SK-N-SH treated with all-trans-retinoic acid at 6 μM for 48 hours (cell line): Measurements from ENCODE around the gene USP33.
"Not testable (repeated sequence)": the region's sequence is repeated elsewhere in the genome, so short reads cannot be mapped to it uniquely, and the experiment has no call there.

Experiments used
- ATAC-seq: fragments of 200-7000 bp; cut with Tn5 transposase; 3 replicates; pipeline ENCODE4 v1.9.1; 2020; ENCODE audit warnings: mild to moderate bottlenecking, moderate library complexity
- ARNTL ChIP-seq: fragments of 450-650 bp; formaldehyde crosslinking; IDR thresholded peaks from 2 replicates; pipeline ENCODE4 v1.5.0; 2020; ENCODE audit warnings: low read depth, mild to moderate bottlenecking, moderate library complexity, borderline replicate concordance
- BACH2 ChIP-seq: fragments of 250-450 bp; sonication (Bioruptor Pico); IDR thresholded peaks from 2 replicates; pipeline ENCODE4 v1.9.0; 2021; ENCODE audit warnings: mild to moderate bottlenecking, borderline replicate concordance
- CSDC2 ChIP-seq: fragments of 250-450 bp; sonication (Bioruptor Pico); IDR thresholded peaks from 2 replicates; pipeline ENCODE4 v1.5.0; 2020; ENCODE audit warnings: mild to moderate bottlenecking, moderate library complexity
- GLIS3 ChIP-seq: fragments of 250-450 bp; sonication (Bioruptor Pico); IDR thresholded peaks from 2 replicates; pipeline ENCODE4 v1.5.0; 2020; ENCODE audit warnings: mild to moderate bottlenecking, moderate library complexity
- ISL1 ChIP-seq: fragments of 250-450 bp; sonication (Bioruptor Pico); IDR thresholded peaks from 2 replicates; pipeline ENCODE4 v2.1.2; 2022; ENCODE audit warnings: mild to moderate bottlenecking, moderate library complexity
- OSR1 ChIP-seq: fragments of 250-450 bp; sonication (Bioruptor Pico); IDR thresholded peaks from 2 replicates; pipeline ENCODE4 v1.8.0; 2022; ENCODE audit warnings: moderate library complexity, mild to moderate bottlenecking, inconsistent platforms
- PPARA ChIP-seq: fragments of 250-450 bp; sonication (Bioruptor Pico); IDR thresholded peaks from 2 replicates; pipeline ENCODE4 v1.5.0; 2020; ENCODE audit warnings: mild to moderate bottlenecking, borderline replicate concordance
- RARB ChIP-seq: fragments of 250-450 bp; sonication (Bioruptor Pico); IDR thresholded peaks from 2 replicates; pipeline ENCODE4 v1.8.0; 2021; ENCODE audit warnings: mild to moderate bottlenecking, moderate library complexity
- SNAI2 ChIP-seq: fragments of 250-450 bp; sonication (Bioruptor Pico); IDR thresholded peaks from 2 replicates; pipeline ENCODE4 v1.5.0; 2020; ENCODE audit warnings: mild to moderate bottlenecking, moderate library complexity
- TCF4 ChIP-seq: fragments of 250-450 bp; sonication (Bioruptor Pico); IDR thresholded peaks from 2 replicates; pipeline ENCODE4 v1.8.0; 2021; ENCODE audit warnings: mild to moderate bottlenecking, moderate library complexity, borderline replicate concordance
- TOX ChIP-seq: fragments of 250-450 bp; sonication (Bioruptor Pico); IDR thresholded peaks from 2 replicates; pipeline ENCODE4 v1.8.0; 2021; ENCODE audit warnings: mild to moderate bottlenecking, moderate library complexity, borderline replicate concordance
- ZC3H10 ChIP-seq: fragments of 250-450 bp; sonication (Bioruptor Pico); IDR thresholded peaks from 2 replicates; pipeline ENCODE4 v1.5.1; 2021; ENCODE audit warnings: mild to moderate bottlenecking, moderate library complexity
- ZFP3 ChIP-seq: fragments of 250-450 bp; sonication (Bioruptor Pico); IDR thresholded peaks from 2 replicates; pipeline ENCODE4 v1.5.0; 2020; ENCODE audit warnings: mild to moderate bottlenecking, moderate library complexity
- ZFP30 ChIP-seq: fragments of 450-650 bp; formaldehyde crosslinking; IDR thresholded peaks from 2 replicates; pipeline ENCODE4 v1.5.0; 2022; ENCODE audit warnings: mild to moderate bottlenecking, moderate library complexity
- ZNF565 ChIP-seq: fragments of 450-650 bp; formaldehyde crosslinking; conservative IDR thresholded peaks from 2 replicates; pipeline ENCODE4 v1.5.0; 2020; ENCODE audit warnings: low read depth, mild to moderate bottlenecking, moderate library complexity
- ZNF70 ChIP-seq: fragments of 450-650 bp; formaldehyde crosslinking; IDR thresholded peaks from 2 replicates; pipeline ENCODE4 v1.5.0; 2020; ENCODE audit warnings: mild to moderate bottlenecking, moderate library complexity
- TF ChIP-seq, protein P1 (sequence below): fragments of 250-450 bp; sonication (Bioruptor Pico); IDR thresholded peaks from 2 replicates; pipeline ENCODE4 v1.5.1; 2021; ENCODE audit warnings: mild to moderate bottlenecking, moderate library complexity
- TF ChIP-seq, protein P2 (sequence below): fragments of 250-450 bp; sonication (Bioruptor Pico); IDR thresholded peaks from 2 replicates; pipeline ENCODE4 v1.5.0; 2020; ENCODE audit warnings: mild to moderate bottlenecking, moderate library complexity
- TF ChIP-seq, protein P3 (sequence below): fragments of 250-450 bp; sonication (Bioruptor Pico); IDR thresholded peaks from 2 replicates; pipeline ENCODE4 v1.5.1; 2020; ENCODE audit warnings: low read depth, mild to moderate bottlenecking, moderate library complexity
- TF ChIP-seq, protein P4 (sequence below): fragments of 250-450 bp; sonication (Bioruptor Pico); IDR thresholded peaks from 2 replicates; pipeline ENCODE4 v1.8.0; 2020; ENCODE audit warnings: mild to moderate bottlenecking, moderate library complexity, borderline replicate concordance

The USP33 gene

DNA sequence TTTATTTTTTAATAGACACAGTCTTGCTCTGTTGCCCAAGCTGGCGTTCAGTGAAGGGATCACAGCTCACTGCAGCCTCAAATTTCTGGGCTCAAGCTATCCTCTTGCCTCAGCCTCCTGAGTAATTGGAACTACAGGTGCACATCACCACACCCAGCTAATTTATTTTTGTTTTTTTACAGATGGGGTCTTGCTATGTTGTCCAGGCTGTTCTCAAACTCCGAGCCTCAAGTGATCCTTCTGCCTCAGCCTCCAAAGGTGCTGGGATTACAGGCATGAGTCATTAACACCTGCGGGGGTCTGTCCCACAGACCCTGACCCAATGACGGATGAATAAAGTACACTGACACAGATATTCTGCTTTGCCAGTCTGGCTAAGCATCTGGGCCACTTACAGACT is 43.6 kb downstream of the USP33 start (continued):
- TF ChIP-seq, protein P1, sequence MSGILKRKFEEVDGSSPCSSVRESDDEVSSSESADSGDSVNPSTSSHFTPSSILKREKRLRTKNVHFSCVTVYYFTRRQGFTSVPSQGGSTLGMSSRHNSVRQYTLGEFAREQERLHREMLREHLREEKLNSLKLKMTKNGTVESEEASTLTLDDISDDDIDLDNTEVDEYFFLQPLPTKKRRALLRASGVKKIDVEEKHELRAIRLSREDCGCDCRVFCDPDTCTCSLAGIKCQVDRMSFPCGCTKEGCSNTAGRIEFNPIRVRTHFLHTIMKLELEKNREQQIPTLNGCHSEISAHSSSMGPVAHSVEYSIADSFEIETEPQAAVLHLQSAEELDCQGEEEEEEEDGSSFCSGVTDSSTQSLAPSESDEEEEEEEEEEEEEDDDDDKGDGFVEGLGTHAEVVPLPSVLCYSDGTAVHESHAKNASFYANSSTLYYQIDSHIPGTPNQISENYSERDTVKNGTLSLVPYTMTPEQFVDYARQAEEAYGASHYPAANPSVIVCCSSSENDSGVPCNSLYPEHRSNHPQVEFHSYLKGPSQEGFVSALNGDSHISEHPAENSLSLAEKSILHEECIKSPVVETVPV = no peak
- TF ChIP-seq CSDC2 (CRISPR knock-in tag) = no peak
- TF ChIP-seq, all 23 proteins: peak for 0

DNA sequence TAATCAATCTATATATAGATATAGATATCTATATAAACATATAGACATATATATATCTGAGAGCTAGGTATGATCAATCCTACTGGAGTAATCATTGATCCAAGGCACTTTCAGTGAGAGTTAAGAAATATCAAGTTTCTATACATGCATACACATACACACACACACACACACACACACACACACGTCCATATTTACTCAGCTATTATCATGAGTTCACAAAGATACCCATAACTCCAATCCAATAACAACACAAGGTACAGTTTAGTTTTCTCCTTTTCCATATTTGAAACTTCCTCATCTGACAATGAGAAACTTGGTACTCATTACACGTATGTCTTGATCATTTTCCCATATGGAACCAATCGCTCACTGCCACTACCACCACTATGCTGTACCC is 49.9 kb downstream of the USP33 start:
- ATAC-seq = no peak
- TF ChIP-seq ZNF70 (CRISPR knock-in tag) (no peak), ARNTL (no peak), ZFP3 (CRISPR knock-in tag) (no peak), ZNF565 (no peak), BACH2 (CRISPR knock-in tag) (no peak)
- TF ChIP-seq, protein P1 = no peak
- TF ChIP-seq, all 23 proteins: peak for 0

DNA sequence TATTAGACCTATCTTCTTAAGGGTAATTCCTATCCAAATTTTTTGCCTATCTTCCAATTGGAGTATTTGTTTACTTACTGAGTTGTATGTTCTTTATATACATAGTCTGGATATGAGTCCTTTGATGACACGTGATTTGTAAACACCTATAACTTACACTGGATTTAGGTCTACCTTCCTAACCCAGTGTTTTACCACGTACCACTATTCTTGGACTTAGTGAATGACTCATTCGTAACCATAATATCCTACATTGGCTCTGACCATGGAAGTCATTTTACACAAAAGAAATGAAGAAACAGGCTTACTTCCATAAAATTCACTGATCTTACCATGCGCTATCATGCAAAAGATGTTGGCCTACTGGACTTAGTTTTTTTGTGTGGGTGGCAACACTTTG is 53.3 kb downstream of the USP33 start:
- no peak for TF ChIP-seq ARNTL
- no peak for TF ChIP-seq GLIS3 (CRISPR knock-in tag)
- no peak for TF ChIP-seq BACH2 (CRISPR knock-in tag)
- TF ChIP-seq ZC3H10 (CRISPR knock-in tag) = no peak
- TF ChIP-seq CSDC2 (CRISPR knock-in tag) = no peak
- TF ChIP-seq, protein P2, sequence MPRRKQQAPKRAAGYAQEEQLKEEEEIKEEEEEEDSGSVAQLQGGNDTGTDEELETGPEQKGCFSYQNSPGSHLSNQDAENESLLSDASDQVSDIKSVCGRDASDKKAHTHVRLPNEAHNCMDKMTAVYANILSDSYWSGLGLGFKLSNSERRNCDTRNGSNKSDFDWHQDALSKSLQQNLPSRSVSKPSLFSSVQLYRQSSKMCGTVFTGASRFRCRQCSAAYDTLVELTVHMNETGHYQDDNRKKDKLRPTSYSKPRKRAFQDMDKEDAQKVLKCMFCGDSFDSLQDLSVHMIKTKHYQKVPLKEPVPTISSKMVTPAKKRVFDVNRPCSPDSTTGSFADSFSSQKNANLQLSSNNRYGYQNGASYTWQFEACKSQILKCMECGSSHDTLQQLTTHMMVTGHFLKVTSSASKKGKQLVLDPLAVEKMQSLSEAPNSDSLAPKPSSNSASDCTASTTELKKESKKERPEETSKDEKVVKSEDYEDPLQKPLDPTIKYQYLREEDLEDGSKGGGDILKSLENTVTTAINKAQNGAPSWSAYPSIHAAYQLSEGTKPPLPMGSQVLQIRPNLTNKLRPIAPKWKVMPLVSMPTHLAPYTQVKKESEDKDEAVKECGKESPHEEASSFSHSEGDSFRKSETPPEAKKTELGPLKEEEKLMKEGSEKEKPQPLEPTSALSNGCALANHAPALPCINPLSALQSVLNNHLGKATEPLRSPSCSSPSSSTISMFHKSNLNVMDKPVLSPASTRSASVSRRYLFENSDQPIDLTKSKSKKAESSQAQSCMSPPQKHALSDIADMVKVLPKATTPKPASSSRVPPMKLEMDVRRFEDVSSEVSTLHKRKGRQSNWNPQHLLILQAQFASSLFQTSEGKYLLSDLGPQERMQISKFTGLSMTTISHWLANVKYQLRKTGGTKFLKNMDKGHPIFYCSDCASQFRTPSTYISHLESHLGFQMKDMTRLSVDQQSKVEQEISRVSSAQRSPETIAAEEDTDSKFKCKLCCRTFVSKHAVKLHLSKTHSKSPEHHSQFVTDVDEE (CRISPR knock-in tag) = no peak
- TF ChIP-seq, protein P3, sequence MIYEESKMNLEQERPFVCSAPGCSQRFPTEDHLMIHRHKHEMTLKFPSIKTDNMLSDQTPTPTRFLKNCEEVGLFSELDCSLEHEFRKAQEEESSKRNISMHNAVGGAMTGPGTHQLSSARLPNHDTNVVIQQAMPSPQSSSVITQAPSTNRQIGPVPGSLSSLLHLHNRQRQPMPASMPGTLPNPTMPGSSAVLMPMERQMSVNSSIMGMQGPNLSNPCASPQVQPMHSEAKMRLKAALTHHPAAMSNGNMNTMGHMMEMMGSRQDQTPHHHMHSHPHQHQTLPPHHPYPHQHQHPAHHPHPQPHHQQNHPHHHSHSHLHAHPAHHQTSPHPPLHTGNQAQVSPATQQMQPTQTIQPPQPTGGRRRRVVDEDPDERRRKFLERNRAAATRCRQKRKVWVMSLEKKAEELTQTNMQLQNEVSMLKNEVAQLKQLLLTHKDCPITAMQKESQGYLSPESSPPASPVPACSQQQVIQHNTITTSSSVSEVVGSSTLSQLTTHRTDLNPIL (CRISPR knock-in tag) = no peak
- TF ChIP-seq, protein P1 = no peak
- TF ChIP-seq TCF4 (CRISPR knock-in tag) = no peak
- no peak for TF ChIP-seq RARB
- no peak for TF ChIP-seq ISL1 (CRISPR knock-in tag)
- TF ChIP-seq, protein P4, sequence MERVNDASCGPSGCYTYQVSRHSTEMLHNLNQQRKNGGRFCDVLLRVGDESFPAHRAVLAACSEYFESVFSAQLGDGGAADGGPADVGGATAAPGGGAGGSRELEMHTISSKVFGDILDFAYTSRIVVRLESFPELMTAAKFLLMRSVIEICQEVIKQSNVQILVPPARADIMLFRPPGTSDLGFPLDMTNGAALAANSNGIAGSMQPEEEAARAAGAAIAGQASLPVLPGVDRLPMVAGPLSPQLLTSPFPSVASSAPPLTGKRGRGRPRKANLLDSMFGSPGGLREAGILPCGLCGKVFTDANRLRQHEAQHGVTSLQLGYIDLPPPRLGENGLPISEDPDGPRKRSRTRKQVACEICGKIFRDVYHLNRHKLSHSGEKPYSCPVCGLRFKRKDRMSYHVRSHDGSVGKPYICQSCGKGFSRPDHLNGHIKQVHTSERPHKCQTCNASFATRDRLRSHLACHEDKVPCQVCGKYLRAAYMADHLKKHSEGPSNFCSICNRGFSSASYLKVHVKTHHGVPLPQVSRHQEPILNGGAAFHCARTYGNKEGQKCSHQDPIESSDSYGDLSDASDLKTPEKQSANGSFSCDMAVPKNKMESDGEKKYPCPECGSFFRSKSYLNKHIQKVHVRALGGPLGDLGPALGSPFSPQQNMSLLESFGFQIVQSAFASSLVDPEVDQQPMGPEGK = no peak
- no peak for TF ChIP-seq OSR1 (CRISPR knock-in tag)
- no peak for ATAC-seq

DNA sequence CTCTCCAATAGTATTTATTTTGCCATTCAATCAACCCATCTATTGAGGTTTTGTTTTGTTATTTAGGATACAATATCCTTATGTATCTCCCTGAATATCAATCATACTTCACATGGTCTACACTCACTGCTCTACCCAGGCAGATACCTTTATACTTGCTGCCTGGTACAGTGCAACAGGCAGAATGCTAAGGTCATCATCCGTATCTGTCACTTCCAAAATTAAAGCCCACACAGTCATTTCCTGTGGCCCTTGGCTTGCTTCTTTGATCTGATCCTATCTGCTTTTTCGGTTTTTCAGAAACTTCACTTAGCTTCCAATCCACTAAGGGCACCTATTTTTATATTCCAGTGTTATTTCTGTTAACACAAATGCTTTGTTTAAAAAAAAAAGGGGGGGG is 54.9 kb downstream of the USP33 start:
- peak; percentile 43; the same call in 1 of the 3 replicates for ATAC-seq
- TF ChIP-seq TOX (CRISPR knock-in tag) (no peak), ZC3H10 (CRISPR knock-in tag) (no peak), RARB (no peak), PPARA (CRISPR knock-in tag) (no peak), GLIS3 (CRISPR knock-in tag) (no peak), ZFP3 (CRISPR knock-in tag) (no peak), TCF4 (CRISPR knock-in tag) (no peak), ISL1 (CRISPR knock-in tag) (no peak), SNAI2 (CRISPR knock-in tag) (no peak), CSDC2 (CRISPR knock-in tag) (no peak), BACH2 (CRISPR knock-in tag) (no peak), ZFP30 (no peak), ARNTL (no peak)
- TF ChIP-seq, protein P1 = no peak
- TF ChIP-seq, protein P3 (CRISPR knock-in tag) = no peak
- TF ChIP-seq, all 23 proteins: peak for 0

DNA sequence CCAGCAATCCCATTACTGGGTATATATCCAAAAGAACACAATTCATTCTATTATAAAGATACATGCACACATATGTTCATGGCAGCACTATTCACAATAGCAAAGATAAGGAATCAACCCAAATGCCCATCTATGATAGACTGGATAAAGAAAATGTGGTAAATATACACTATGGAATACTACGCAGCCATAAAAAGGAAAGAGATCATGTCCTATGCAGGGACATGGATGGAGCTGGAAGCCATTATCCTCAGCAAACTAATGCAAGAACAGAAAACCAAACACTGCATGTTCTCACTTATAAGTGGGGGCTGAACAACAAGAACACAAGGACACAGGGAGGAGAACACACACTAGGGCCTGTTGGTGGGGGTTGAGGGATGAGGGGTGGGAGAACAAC is 60.0 kb downstream of the USP33 start:
- not testable (repeated sequence) for ATAC-seq
